Ovary (tissue), 9 donors: ENCODE measurements around the gene FGD3. TPM values are rescaled to one million over a fixed set of nuclear protein-coding genes. Genes with fewer than 3 reads are reported as not detected.

Experiments
- DNase-seq, 5 donors: peaks; one replicate each; pipeline ENCODE4 v3.0.0-alpha.2; 2019 to 2020
- H3K27ac ChIP-seq, 2 donors: fragments of 200-600 bp; one replicate each; pipeline versions ENCODE4 v1.5.1 to v1.8.0; 2019 to 2022
- H3K27me3 ChIP-seq: fragments of 200-600 bp; one replicate; pipeline ENCODE4 v1.8.0; 2022
- H3K36me3 ChIP-seq: fragments of 200-600 bp; sonication (generic); one replicate; pipeline ENCODE4 v1.5.1; 2019
- H3K4me1 ChIP-seq: one replicate; pipeline ENCODE4 v1.8.1; 2013; ENCODE audit warnings: mild to moderate bottlenecking, moderate library complexity; ENCODE audit not compliant: insufficient read depth
- H3K4me3 ChIP-seq: fragments of 200-600 bp; sonication (generic); one replicate; pipeline ENCODE4 v1.5.1; 2017
- H3K9me3 ChIP-seq, 2 donors: fragments of 200-600 bp in 1 of 2; sonication (generic) in 1 of 2; one replicate each; pipeline versions ENCODE4 v1.5.1 to v1.8.1; 2013 to 2019; ENCODE audit warnings: mild to moderate bottlenecking in 1 of 2, moderate library complexity in 1 of 2
- EP300 ChIP-seq: sonication (generic); formaldehyde crosslinking; IDR thresholded peaks from one replicate; pipeline ENCODE4 v1.6.1; 2017; ENCODE audit warnings: antibody characterized with exemption
- POLR2A ChIP-seq: fragments of 450-650 bp; IDR thresholded peaks from one replicate; pipeline ENCODE4 v1.6.1; 2017; ENCODE audit warnings: antibody characterized with exemption, mild to moderate bottlenecking, moderate library complexity
- WGBS, 3 donors: extraction: QIAGEN DNeasy Blood & Tissue Kit in 1 of 3; methylation state at CpG; one replicate each; pipeline versions ENCODE4 v1.1.5 to v1.1.7; 2013 to 2017; 5-methylcytosine and 5-hydroxymethylcytosine counted together
- intact Hi-C, 4 donors: fragments of 100-400 bp; cut with DNase I; formaldehyde crosslinking; loops; one replicate each; pipeline versions ENCODE4 v1.11.0 to v1.15.1; 2022 to 2023
- polyA plus RNA-seq, 2 donors: library from polyadenylated mRNA; stranded (reverse); fragments of 200-250 nt in 1 of 2; fragments of 350-450 nt in 1 of 2; fragmentation: Illumina TruSeq in 1 of 2; extraction: RNeasy Lipid Tissue Mini Kit (QIAGEN cat#74804) in 1 of 2; gene quantifications; one replicate each; pipeline ENCODE4 v1.2.3, GENCODE V29; 2013 to 2014
- total RNA-seq, 7 donors: library from RNA; depleted of rRNA in 2 of 7; stranded (reverse); fragments of >200 nt in 2 of 7; fragmentation: NEBNext Ultra II Directional in 3 of 7; extraction: Animal tissue kit (Norgen Biotek cat#: 25700) in 3 of 7; gene quantifications; one replicate each; pipeline versions ENCODE4 v1.1.0 to v1.2.4, GENCODE V29; 2016 to 2023
- TF ChIP-seq, protein P1 (sequence below), 3 donors: fragments of 450-650 bp in 2 of 3; fragments of 200-600 bp in 1 of 3; IDR thresholded peaks; one replicate each; pipeline versions ENCODE4 v1.5.1 to v1.8.0; 2016 to 2022; ENCODE audit warnings: antibody characterized with exemption in 3 of 3, mild to moderate bottlenecking in 1 of 3
- donor health status: DM: no; HTN: no; CAD: no; lungs with moderate emphysema.
- donor health status: DM: no; HTN: no; CAD: no.
- donor health status: Bipolar disorder and iron deficiency.
- donor health status: DM: yes; HTN: yes; CAD: no.
- donor health status: DM: no; HTN: no; CAD: no.
- donor health status: DM: yes; HTN: yes; CAD: no.

FGD3 gene
- total and polyA plus RNA-seq, 9 donors: 1.1 to 6.7 (median 2.0) TPM

DNA sequence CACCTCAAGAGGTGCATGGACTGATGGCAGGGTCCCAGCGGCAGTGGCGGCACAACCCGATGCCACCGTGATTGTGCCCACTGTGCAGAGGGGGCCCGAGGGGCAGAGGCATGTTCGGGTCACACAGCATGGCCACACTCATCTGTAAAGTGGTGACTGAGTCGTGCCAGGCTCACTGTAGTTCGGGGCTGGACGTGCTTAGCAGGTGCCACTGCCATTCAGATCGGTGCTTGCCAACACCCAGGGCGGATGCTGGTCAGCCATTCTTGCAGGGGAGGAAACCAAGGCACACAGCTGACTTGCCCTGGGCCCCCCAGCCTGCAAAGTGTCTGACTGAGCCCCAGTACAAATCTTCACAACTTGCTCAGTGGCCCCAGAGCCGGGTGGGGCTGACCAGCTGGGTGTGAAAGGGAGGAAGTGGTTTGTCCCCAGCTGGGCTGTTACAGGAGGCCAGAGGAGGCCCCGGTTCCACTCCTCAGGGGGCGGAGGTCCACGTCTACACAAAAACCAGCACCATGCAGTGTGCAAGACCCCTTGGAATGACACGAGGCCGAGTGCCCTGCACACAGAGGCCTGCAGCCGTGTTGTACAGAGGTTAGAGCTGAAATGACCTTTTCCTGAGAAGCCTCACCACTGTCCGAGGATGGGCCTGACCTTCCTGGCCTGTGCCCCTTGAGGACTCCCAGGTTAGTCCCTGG is 17.9 kb downstream of the FGD3 start:
- no peak for DNase-seq
- no peaks in the 10 kb centered on the region for H3K9me3 ChIP-seq
- WGBS, 3 donors: 81 to 86% (median 82%) methylated on average over 19 of the region's 19 CpGs
- H3K27ac ChIP-seq: no peak overlapping the region
- H3K4me1 ChIP-seq: no peaks in the 10 kb centered on the region
- H3K36me3 ChIP-seq: no peaks in the 10 kb centered on the region
- H3K27me3 ChIP-seq: no peaks in the 10 kb centered on the region
- no peak overlapping the region for H3K4me3 ChIP-seq
- intact Hi-C loops: no loop called here
- TF ChIP-seq, protein P1, sequence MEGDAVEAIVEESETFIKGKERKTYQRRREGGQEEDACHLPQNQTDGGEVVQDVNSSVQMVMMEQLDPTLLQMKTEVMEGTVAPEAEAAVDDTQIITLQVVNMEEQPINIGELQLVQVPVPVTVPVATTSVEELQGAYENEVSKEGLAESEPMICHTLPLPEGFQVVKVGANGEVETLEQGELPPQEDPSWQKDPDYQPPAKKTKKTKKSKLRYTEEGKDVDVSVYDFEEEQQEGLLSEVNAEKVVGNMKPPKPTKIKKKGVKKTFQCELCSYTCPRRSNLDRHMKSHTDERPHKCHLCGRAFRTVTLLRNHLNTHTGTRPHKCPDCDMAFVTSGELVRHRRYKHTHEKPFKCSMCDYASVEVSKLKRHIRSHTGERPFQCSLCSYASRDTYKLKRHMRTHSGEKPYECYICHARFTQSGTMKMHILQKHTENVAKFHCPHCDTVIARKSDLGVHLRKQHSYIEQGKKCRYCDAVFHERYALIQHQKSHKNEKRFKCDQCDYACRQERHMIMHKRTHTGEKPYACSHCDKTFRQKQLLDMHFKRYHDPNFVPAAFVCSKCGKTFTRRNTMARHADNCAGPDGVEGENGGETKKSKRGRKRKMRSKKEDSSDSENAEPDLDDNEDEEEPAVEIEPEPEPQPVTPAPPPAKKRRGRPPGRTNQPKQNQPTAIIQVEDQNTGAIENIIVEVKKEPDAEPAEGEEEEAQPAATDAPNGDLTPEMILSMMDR (IDR thresholded peaks at IDR 0.05): no peak
- TF ChIP-seq EP300 (no peak), POLR2A (no peak)

DNA sequence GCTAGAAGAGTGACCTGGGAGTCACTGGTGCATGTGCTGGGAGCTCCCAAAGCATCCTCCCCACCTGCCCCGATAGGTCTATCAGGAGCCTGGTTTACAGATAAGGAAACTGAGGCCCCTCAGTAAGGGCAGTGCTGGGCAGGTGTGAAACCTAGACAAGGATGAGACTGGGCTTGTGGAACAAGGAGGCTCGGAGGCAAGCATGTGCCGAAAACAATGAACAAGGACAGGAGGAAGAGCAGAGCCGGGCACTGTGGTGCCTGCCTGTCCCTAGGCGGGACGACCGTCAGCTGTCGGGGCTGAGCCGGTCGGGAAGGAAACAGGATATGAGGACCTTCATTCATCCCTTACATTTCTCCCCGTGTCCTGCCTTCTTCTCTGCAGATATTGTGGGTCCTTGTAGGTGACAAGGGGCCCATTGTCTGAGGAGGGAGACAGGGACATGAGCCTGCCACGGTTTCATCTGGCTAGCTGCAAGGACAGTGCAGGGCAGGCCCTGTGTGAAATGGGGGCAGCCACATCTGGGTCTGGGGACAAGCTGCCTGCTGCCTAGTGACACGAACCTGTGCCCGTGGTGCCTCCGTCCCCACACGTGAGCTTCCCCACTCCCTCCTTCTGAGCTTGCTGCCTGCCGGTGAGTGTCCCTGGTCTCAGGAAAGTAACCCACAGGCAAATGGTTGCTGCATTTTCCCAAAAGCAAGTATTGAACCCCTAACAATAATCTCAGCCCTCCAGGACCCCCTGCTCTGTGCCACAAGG is 18.6 kb downstream of the FGD3 start:
- DNase-seq: no peak
- no peak for TF ChIP-seq EP300
- TF ChIP-seq POLR2A: no peak
- TF ChIP-seq, protein P1 (IDR thresholded peaks at IDR 0.05): no peak
- intact Hi-C loops: no loop called here
- H3K4me1 ChIP-seq: no peaks in the 10 kb centered on the region
- no peak overlapping the region for H3K27ac ChIP-seq
- H3K27me3 ChIP-seq: no peaks in the 10 kb centered on the region
- WGBS, 3 donors: 79 to 82% (median 79%) methylated on average over 17 of the region's 17 CpGs
- no peak overlapping the region for H3K4me3 ChIP-seq
- H3K36me3 ChIP-seq: no peaks in the 10 kb centered on the region
- no peaks in the 10 kb centered on the region for H3K9me3 ChIP-seq

DNA sequence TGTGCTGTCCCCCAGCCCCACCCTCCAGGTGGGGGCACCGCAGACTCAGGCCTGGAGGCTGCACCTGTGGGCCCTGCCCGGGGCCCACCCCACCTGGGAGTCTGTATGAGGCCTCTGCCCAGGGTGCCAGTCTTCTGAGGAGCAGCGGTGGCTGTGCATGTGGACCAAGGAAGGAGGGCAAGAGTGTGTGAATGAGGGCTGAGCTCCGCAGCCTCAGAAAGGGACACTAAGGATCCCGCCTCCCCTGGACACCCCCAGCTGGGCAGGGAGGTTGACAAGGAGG is 19.1 kb downstream of the FGD3 start:
- TF ChIP-seq, protein P1 (IDR thresholded peaks at IDR 0.05): no peak
- TF ChIP-seq POLR2A: no peak
- no peak for TF ChIP-seq EP300
- Histone ChIP-seq H3K4me3 (no peak overlapping the region), H3K27ac (no peak overlapping the region), H3K36me3 (no peaks in the 10 kb centered on the region), H3K9me3 (no peaks in the 10 kb centered on the region), H3K27me3 (no peaks in the 10 kb centered on the region), H3K4me1 (no peaks in the 10 kb centered on the region)
- intact Hi-C loops: no loop called here
- DNase-seq: no peak
- WGBS, 3 donors: 84 to 91% (median 90%) methylated on average over 5 of the region's 5 CpGs

DNA sequence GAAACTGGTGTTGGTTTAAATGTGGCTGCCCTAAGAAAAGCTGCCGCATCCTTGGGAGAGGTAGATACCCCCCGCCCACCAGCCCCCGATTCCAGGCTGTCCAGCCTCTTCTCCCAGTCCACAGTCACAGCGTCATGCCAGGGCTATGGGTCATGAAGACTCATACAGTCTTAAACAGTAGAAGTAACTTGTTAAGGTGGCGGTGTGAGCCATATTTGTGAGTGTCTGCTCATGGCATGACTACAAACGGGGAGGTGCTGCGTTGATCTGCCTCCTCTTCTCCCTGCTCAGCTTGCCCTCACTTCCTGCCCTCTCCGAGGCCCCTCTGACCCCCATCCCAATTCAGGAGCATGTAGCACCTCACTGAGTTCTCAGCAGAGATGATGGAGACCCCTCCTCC is 20.8 kb downstream of the FGD3 start:
- intact Hi-C loops: no loop called here
- no peaks in the 10 kb centered on the region for H3K27me3 ChIP-seq
- no peak overlapping the region for H3K4me3 ChIP-seq
- H3K4me1 ChIP-seq: no peaks in the 10 kb centered on the region
- no peak overlapping the region for H3K27ac ChIP-seq
- no peaks in the 10 kb centered on the region for H3K36me3 ChIP-seq
- 74 to 79% (median 75%) methylated on average over 8 of the region's 8 CpGs for WGBS, 3 donors
- TF ChIP-seq POLR2A (no peak), EP300 (no peak)
- TF ChIP-seq, protein P1 (IDR thresholded peaks at IDR 0.05): no peak
- no peak for DNase-seq
- no peaks in the 10 kb centered on the region for H3K9me3 ChIP-seq
